Duodenal mucosa (tissue), 2 donors: ENCODE measurements around the gene CILP2.

ENCODE experiments used
- H3K27ac ChIP-seq: one replicate; pipeline ENCODE4 v1.7.0; 2013; ENCODE audit warnings: low read depth, low read length
- H3K27me3 ChIP-seq, 2 donors: one replicate each; pipeline ENCODE4 v1.7.0; 2013; ENCODE audit warnings: low read length in 2 of 2, control low read depth in 1 of 2; ENCODE audit not compliant: insufficient read depth in 2 of 2, control insufficient read depth in 1 of 2
- H3K36me3 ChIP-seq, 2 donors: one replicate each; pipeline ENCODE4 v1.7.0; 2013; ENCODE audit warnings: low read length in 2 of 2, control low read depth in 1 of 2; ENCODE audit not compliant: insufficient read depth in 2 of 2, control insufficient read depth in 1 of 2
- H3K4me1 ChIP-seq, 2 donors: one replicate each; pipeline ENCODE4 v1.7.0; 2013; ENCODE audit warnings: low read length in 2 of 2, control low read depth in 1 of 2; ENCODE audit not compliant: insufficient read depth in 2 of 2, control insufficient read depth in 1 of 2
- H3K4me3 ChIP-seq, 2 donors: one replicate each; pipeline ENCODE4 v1.7.0; 2013; ENCODE audit warnings: low read length in 2 of 2, low read depth in 1 of 2
- H3K9ac ChIP-seq, 2 donors: one replicate each; pipeline ENCODE4 v1.7.0; 2013; ENCODE audit warnings: low read length in 2 of 2, low read depth in 1 of 2
- H3K9me3 ChIP-seq, 2 donors: one replicate each; pipeline ENCODE4 v1.7.0; 2013; ENCODE audit warnings: low read length in 2 of 2, control low read depth in 1 of 2; ENCODE audit not compliant: control insufficient read depth in 1 of 2

Gene CILP2

GRCh38 chr19:19579533-19580361, 41.7 kb downstream of the CILP2 start:
- Histone ChIP-seq H3K9me3 (no peaks in the 10 kb centered on the region), H3K27me3 (no peaks in the 10 kb centered on the region), H3K4me3 (no peak overlapping the region), H3K9ac (no peak overlapping the region), H3K4me1 (peaks cover 13 to 22% of the 10 kb centered on the region in 2 donors), H3K36me3 (no peaks in the 10 kb centered on the region), H3K27ac (peak overlapping the region; percentile 30)

DNA sequence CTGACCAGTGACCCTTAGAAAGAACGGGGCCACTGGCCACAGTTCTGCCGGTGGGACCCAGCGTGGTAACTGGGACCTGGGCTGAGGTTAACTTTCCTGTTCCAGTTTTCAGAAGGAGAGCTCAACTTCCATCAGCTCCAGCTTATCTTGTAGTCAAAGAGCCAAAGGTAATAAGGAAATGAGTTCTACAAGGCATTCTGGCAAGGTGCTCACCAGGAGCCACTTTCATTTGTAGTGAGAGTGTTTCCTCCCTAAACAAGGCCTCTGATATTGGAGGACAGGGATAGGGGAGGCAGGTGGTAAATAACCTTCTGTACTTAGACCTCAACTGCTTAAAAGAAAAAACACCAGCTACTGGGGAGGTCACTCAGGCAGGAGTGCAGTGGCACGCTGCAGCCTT, 42.4 kb downstream of the CILP2 start:
- Histone ChIP-seq H3K36me3 (no peaks in the 10 kb centered on the region), H3K9ac (no peak overlapping the region), H3K4me1 (peaks cover 13 to 28% of the 10 kb centered on the region in 2 donors), H3K27ac (peak overlapping the region; percentile 30), H3K9me3 (no peaks in the 10 kb centered on the region), H3K27me3 (no peaks in the 10 kb centered on the region), H3K4me3 (no peak overlapping the region)

DNA sequence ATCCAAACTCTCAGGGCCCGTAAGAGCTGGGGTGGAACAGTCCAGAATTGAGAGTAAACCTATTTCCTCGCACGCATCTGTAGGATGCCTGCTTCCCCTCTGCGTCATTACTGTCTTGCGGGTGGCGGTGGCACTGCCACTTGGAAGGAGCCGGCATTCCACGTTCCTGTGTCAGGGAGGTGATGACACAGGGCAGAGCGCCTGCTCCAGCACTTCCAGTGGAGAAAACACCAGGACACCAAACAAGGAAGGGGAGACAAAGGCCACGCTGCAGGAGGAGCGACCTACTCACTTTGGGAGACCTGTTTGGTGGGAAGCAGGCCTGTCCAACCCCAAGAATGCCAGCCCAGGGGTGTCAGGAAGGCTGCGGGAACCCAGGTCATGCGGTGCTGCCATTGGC, 43.3 kb downstream of the CILP2 start:
- Histone ChIP-seq H3K27me3 (no peaks in the 10 kb centered on the region), H3K27ac (no peak overlapping the region), H3K9ac (no peak overlapping the region)

DNA sequence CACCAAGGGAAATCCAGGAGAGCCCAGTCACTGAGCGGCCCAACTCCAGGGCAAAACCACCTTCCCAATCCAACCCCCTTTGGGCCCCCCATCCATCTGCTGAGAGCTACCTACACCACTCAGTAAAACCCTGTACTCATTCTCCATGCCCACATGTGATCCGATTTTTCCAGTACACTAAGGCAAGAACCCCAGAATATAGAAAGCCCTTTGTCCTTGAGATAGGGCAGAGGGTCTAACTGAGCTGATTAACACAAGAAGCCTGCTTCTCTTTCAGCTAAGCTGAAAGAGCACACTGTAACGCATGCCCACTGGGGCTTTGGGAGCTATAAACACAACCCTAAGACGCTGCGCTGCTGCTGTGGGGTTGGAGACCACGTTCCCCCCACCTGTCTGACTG, 44.4 kb downstream of the CILP2 start:
- Histone ChIP-seq H3K27me3 (no peaks in the 10 kb centered on the region), H3K27ac (no peak overlapping the region), H3K4me1 (peaks cover 13 to 28% of the 10 kb centered on the region in 2 donors), H3K9me3 (no peaks in the 10 kb centered on the region), H3K36me3 (no peaks in the 10 kb centered on the region), H3K4me3 (no peak overlapping the region), H3K9ac (no peak overlapping the region)

More for the DNA sequence above, 43.3 kb downstream of the CILP2 start:
- no peak overlapping the region for H3K4me3 ChIP-seq
- H3K36me3 ChIP-seq, result no peaks in the 10 kb centered on the region
- H3K9me3 ChIP-seq, result no peaks in the 10 kb centered on the region
- peaks cover 13 to 28% of the 10 kb centered on the region in 2 donors for H3K4me1 ChIP-seq

GRCh38 chr19:19584356-19584755, 46.3 kb downstream of the CILP2 start:
- Histone ChIP-seq H3K27ac (no peak overlapping the region), H3K36me3 (no peaks in the 10 kb centered on the region), H3K9me3 (no peaks in the 10 kb centered on the region), H3K27me3 (no peaks in the 10 kb centered on the region), H3K9ac (no peak overlapping the region), H3K4me1 (peaks cover 13 to 28% of the 10 kb centered on the region in 2 donors), H3K4me3 (no peak overlapping the region)

DNA sequence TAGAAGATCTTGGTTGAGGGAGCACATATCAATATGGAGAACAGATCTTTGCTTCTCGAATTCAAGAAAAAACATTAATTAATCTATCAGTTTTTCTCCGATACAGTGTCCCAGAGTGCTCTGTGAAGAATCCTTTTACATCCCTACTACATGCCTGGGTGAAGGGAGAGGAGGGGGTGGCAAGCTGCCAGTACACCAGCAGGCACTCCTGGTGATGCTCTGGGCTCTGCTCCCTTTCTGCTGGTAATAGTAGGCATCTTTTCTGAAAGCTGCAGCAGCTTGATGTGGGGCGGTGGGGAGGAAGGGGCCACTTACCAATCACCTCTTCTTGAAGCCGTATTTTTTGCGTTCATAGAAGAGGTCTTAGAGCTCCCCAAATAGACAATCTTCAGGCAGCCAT, 49.7 kb downstream of the CILP2 start:
- H3K4me3 ChIP-seq, result no peak overlapping the region
- no peaks in the 10 kb centered on the region for H3K36me3 ChIP-seq
- no peaks in the 10 kb centered on the region for H3K27me3 ChIP-seq
- H3K4me1 ChIP-seq, result peaks cover 12 to 16% of the 10 kb centered on the region in 2 donors
- no peak overlapping the region for H3K9ac ChIP-seq
- H3K27ac ChIP-seq, result no peak overlapping the region
- no peaks in the 10 kb centered on the region for H3K9me3 ChIP-seq

- Histone ChIP-seq H3K27me3 (no peaks in the 10 kb centered on the region), H3K9me3 (no peaks in the 10 kb centered on the region), H3K36me3 (no peaks in the 10 kb centered on the region), H3K4me3 (no peak overlapping the region), H3K9ac (no peak overlapping the region), H3K4me1 (peaks cover 12 to 16% of the 10 kb centered on the region in 2 donors), H3K27ac (no peak overlapping the region)
These were observed 50.5 kb downstream of the CILP2 start for GRCh38 chr19:19588546-19588945.

DNA sequence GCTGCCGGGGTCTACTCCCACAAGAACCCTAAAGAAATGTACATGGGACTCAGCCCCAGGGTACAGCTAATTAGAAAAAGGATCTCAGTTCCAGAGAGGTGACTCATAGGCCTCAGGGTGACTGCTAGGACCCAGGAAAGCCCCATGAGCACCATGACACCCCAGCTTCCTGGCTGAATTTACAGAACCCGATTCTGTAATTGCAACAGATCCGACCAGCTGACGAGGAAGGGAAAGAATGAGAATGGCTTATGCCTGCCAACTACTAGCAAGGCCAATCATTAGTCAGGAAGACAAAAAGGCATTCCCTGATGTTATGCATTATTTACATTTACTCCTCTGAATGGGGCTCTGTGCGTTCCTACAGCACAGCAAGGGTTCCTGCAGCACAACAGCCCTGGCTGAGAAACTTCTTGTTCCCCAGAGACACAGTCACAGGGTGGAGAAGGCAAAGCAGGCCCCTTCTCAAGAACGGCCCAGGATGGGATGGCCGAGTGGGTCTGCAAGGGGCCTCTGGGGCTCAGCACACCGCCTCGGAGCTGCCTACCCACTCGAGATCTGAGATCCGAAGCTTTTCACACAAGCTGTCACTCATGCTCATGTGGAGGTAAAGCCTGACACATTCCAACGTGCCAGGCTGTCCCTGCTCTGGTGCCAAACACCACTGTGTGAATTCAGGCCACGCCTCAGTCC, 53.2 kb downstream of the CILP2 start:
- Histone ChIP-seq H3K9ac (no peak overlapping the region), H3K9me3 (no peaks in the 10 kb centered on the region), H3K4me1 (peaks cover 12 to 17% of the 10 kb centered on the region in 2 donors), H3K27ac (peak overlapping the region; percentile 39), H3K27me3 (no peaks in the 10 kb centered on the region), H3K36me3 (no peaks in the 10 kb centered on the region), H3K4me3 (peak overlapping the region in 1 of 2 donors; percentile 3)

GRCh38 chr19:19592690-19593089, 54.6 kb downstream of the CILP2 start:
- Histone ChIP-seq H3K27me3 (no peaks in the 10 kb centered on the region), H3K27ac (no peak overlapping the region), H3K4me3 (no peak overlapping the region), H3K9ac (no peak overlapping the region), H3K9me3 (no peaks in the 10 kb centered on the region), H3K36me3 (no peaks in the 10 kb centered on the region), H3K4me1 (peaks cover 12 to 17% of the 10 kb centered on the region in 2 donors)

DNA sequence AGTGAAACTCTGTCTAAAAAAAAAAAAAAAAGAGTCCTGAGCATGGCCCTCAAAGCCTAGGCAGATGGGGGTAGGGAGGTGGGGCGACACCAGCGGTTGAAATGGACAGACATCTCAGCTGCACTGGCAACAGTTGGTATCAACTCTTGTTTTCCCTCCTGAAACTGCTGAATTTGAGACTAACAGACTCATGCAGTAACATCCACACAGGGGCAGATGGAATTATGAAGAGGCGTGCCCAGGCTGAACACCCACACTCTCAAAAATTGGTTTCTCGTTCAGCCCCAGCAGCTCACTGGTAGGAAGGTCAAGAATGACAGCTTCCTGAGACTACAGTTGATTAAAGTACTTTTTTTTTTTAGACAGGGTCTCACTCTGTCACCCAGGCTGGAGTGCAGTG, 56.3 kb downstream of the CILP2 start:
- Histone ChIP-seq H3K4me3 (no peak overlapping the region), H3K4me1 (peaks cover 12 to 17% of the 10 kb centered on the region in 2 donors), H3K9ac (no peak overlapping the region), H3K27me3 (no peaks in the 10 kb centered on the region), H3K9me3 (no peaks in the 10 kb centered on the region), H3K36me3 (no peaks in the 10 kb centered on the region), H3K27ac (no peak overlapping the region)
